ENCODE results near the gene GMPPA.

GMPPA gene

DNA sequence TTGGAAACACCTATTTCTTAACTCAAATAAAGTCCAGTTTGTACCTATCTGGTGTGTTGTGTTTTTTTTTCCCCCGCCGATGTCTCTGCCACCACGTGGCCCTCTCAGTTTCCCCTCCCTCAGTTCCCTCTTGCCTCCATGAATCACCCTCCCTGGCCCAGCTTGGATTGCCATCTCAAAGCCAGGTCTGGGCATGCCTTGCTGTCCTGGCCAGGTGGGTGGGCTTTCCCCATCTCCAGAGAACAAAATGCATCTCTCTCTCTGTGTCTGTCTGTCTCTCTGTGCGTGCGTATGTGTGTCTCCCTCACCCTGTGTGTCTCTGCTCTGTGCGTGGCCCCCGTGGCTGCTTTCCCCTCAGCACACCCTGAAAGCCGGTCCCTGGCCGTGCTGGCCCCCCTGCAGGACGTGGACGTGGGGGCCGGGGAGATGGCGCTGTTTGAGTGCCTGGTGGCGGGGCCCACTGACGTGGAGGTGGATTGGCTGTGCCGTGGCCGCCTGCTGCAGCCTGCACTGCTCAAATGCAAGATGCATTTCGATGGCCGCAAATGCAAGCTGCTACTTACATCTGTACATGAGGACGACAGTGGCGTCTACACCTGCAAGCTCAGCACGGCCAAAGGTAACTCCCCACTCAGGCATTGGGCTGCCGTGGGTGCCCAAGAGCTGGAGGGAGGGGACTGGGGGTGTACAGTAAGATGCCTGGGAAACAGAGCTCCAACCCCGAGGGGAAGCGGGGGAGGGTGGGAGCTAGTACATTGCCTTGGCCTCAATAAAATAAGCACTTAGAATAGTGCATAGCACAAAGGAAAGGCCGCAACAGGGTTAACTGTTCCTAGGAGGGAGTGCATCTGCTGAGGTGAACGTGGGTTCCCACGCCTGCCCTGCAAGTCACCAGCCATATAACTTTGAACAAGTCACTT is 31.6 kb upstream of the GMPPA start:
- DNase-seq: no peak

GRCh38 chr2:219467736-219468075 is 31.0 kb upstream of the GMPPA start:
- DNase-seq: no peak

DNA sequence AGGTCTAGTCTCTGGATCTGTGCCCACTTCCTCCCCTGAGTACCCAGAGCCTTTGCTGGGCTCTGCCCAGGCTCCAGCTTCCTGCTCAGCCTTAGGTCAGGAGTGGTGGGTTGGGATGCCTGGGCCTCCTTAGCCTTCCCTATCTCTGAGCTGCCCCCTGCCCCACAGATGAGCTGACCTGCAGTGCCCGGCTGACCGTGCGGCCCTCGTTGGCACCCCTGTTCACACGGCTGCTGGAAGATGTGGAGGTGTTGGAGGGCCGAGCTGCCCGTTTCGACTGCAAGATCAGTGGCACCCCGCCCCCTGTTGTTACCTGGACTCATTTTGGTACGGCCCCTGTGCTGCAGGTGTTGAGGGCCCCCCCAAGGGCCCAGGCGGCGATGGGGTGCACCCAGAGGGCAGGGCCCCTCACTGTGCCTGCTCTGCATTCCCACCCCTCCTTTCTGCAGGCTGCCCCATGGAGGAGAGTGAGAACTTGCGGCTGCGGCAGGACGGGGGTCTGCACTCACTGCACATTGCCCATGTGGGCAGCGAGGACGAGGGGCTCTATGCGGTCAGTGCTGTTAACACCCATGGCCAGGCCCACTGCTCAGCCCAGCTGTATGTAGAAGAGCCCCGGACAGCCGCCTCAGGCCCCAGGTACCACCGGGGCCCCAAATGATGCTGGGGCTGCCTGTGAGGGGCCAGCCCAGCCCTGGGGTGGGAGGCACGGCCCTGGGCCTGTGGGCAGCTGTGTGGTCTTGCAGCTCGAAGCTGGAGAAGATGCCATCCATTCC is 30.1 kb upstream of the GMPPA start:
- DNase-seq: no peak

DNA sequence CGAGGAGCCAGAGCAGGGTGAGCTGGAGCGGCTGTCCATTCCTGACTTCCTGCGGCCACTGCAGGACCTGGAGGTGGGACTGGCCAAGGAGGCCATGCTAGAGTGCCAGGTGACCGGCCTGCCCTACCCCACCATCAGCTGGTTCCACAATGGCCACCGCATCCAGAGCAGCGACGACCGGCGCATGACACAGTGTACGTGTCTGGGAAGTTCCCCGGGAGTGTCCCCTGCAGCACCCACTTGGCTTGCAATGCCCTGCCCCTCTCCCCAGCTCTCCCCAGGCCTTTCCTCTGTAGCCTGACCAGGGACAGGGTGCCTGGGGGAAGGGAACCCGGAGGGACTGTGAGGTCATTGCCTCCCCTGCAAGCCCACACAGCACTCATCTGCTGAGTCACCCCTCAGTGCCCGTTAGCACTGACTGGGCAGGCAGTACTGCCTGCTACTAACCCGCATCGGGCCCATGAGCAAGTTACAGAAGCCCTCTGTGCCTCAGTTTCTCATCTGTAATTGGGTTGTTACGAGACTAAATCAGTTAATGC is 29.4 kb upstream of the GMPPA start:
- DNase-seq: no peak

DNA sequence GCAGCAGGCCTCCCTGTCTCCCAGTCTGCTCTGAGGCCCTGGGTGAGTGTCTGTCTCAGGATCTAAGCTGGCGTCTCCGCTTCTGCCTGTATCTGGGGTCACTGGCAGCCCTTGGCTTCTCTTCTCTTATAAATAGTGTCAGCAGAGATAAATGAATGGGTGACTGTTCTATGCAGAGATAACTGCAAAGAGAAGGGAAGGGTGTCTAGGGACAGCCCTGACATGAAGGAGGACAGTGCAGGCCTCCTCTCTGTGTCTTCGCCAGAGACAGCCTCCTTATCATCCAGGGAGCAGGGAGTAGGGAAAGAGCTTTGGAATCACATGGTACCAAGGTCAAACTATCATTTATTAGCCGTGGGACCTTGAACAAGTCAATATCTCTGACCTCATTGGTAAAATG is 28.3 kb upstream of the GMPPA start:
- DNase-seq: no peak

DNA sequence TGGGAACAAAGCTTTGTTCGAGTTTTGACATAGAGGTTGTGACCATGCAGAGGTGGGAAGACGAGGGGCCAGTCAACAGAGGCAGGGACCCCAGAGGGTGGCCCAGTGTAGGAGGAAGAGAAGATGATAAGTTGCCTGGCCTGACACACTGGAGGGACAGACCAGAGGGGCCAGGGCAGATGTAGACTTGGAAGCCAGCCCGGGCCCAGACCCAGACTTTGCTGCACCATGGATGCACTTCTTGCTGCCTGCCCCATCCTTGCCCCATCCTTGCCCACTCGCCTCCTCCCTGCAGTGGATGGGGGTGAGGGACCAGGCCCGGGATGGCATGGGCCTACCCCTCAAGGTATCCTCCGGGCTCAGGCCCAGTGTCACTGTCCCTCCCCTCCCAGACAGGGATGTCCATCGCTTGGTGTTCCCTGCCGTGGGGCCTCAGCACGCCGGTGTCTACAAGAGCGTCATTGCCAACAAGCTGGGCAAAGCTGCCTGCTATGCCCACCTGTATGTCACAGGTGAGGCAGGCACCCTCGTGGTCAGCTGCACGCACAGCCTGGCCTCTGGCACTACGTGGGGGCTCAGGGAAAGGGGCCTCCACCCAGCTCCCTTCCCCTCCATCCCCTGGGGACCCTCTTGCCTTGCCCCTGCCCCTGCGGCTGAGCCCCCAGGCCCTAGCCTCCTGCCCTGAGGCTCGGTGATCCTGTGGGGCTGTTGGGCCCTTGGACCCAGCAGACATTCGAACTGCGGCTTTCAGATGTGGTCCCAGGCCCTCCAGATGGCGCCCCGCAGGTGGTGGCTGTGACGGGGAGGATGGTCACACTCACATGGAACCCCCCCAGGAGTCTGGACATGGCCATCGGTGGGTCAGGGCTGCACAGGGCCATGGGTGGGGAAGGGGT is 27.0 kb upstream of the GMPPA start:
- DNase-seq: no peak

DNA sequence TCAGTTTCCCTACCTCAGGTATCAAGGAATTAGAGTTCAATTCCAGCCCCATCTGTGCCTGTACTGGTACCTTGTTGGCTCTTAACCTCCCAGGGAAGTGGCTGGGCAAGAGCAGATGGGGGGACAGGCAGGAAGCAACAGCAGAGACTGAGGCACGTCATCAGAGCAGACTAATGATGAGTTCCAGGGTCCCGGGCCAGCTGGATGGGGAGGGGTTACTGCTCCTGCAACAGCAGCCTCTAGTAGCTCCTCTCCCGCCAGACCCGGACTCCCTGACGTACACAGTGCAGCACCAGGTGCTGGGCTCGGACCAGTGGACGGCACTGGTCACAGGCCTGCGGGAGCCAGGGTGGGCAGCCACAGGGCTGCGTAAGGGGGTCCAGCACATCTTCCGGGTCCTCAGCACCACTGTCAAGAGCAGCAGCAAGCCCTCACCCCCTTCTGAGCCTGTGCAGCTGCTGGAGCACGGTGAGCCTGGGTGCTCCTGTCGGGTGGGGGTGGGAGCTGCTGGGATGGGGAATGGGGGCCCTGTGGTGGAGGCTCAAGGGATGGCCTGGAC is 26.0 kb upstream of the GMPPA start:
- DNase-seq: no peak

DNA sequence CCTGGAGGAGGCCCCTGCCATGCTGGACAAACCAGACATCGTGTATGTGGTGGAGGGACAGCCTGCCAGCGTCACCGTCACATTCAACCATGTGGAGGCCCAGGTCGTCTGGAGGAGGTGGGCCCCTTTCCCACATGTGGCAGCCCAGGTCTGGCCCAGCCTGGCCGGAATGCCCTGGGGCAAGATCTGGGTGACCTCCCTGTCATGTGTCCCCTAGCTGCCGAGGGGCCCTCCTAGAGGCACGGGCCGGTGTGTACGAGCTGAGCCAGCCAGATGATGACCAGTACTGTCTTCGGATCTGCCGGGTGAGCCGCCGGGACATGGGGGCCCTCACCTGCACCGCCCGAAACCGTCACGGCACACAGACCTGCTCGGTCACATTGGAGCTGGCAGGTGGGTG is 25.2 kb upstream of the GMPPA start:
- no peak for DNase-seq

DNA sequence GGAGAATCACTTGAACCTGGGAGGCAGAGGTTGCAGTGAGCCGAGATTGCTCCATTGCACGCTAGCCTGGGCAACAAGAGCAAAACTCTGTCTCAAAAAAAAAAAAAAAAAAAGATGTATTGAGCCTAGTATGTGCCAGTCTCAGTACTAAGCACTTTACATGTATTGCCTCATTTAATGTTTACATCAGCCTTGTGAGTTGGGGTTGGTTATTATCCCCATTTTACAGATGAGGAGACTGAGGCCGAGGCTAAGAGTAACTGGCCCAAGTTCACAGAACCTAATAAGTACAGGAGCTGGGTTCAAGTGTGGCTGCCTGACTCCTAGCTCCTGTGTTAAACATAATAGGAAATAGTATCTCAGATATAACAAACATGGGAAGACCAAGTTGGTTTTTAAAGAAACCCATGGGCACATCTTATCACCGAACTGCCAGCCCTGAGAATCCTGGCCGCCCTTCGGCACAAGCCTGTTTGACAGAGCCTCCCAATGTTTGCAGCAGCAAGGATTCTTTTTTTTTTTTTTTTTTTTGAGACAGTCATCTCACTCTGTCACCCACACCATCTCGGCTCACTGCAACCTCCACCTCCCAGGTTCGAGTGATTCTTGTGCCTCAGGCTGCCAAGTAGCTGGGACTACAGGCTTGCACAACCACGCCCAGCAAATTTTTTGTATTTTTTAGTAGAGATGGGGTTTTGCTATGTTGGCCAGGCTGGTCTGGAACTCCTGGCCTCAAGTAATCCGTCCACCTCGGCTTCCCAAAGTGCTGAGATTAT is 24.2 kb upstream of the GMPPA start:
- DNase-seq: no peak

DNA sequence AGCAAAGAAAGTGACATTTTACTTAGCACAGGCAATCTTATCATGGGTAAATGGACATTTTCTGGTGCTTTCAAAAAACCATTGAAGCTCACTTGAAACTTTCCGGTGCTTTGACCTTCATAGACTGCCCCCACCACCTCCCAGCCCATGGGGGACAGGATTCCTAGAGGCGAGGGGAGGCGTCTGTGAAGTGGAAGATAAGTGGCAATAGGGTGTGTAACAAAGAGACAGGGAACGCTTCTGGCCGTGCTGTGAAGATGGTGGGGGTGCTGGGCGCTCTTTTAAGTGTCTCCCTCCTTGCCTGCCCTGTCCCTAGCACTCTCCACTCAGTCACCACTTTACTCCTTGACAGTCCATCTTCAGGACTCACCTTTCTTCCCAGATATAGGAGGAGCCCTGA is 23.4 kb upstream of the GMPPA start:
- no peak for DNase-seq

DNA sequence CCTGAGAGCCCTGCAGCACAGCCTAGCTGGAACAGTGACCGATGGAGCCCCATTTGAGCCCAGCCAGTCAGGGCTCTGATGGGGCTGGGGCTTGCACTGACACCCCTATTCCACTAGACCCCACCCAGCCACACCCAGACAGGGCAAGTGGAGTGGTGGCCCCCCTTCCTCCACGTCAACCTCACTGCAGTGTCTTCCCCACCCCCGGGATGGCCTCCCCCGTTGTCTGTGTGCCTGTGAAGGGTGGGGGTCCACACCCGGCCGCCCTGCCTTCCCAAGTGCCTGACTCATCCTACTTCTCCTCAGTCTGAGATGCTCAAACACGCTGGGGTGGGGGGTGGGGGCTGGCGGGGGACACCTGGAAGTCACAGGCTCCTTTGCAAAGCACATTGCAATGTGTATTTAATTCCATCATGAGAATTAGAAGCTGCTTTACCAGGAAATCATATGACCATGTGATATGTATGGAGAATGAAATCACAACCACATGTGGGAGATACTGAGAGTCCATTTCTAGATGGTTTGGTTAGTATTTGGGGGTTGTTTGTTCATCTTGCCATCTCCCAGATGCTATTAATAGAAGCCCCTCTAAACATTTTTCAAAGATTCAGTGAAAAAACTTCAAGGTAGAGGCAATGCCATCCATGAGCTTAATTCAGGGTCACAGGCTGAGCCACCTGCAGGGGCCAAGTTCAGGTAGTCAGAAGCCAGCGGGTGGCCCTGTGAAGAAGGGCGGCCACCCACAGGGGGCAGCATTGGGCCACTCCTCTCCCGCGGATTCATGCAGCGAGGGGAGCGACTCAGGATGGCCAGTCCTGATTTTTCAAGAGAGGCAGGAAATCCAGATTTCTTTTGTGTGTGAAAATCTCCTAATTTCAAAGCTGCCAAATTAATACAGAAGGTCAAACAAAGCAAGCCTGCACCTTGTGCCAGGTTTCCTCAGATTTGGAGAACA is 22.7 kb upstream of the GMPPA start:
- DNase-seq: peak; percentile 76

- peak; percentile 30 for DNase-seq
These were observed 22.0 kb upstream of the GMPPA start for GRCh38 chr2:219476652-219477151.

- DNase-seq: no peak
These were observed 21.5 kb upstream of the GMPPA start for GRCh38 chr2:219477179-219477578.

- no peak for DNase-seq
These were observed 20.9 kb upstream of the GMPPA start for GRCh38 chr2:219477815-219478214.

GRCh38 chr2:219478916-219479315 is 19.8 kb upstream of the GMPPA start:
- no peak for DNase-seq

GRCh38 chr2:219480004-219480403 is 18.7 kb upstream of the GMPPA start:
- DNase-seq: no peak

GRCh38 chr2:219482674-219483405 is 15.9 kb upstream of the GMPPA start:
- no peak for DNase-seq

DNA sequence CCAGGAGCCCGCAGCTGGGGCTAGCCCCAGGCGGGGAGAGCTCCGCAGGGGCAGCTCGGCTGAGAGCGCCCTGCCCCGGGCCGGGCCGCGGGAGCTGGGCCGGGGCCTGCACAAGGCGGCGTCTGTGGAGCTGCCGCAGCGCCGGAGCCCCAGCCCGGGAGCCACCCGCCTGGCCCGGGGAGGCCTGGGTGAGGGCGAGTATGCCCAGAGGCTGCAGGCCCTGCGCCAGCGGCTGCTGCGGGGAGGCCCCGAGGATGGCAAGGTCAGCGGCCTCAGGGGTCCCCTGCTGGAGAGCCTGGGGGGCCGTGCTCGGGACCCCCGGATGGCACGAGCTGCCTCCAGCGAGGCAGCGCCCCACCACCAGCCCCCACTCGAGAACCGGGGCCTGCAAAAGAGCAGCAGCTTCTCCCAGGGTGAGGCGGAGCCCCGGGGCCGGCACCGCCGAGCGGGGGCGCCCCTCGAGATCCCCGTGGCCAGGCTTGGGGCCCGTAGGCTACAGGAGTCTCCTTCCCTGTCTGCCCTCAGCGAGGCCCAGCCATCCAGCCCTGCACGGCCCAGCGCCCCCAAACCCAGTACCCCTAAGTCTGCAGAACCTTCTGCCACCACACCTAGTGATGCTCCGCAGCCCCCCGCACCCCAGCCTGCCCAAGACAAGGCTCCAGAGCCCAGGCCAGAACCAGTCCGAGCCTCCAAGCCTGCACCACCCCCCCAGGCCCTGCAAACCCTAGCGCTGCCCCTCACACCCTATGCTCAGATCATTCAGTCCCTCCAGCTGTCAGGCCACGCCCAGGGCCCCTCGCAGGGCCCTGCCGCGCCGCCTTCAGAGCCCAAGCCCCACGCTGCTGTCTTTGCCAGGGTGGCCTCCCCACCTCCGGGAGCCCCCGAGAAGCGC is 15.0 kb upstream of the GMPPA start:
- DNase-seq: no peak
